ENCODE measurements around the gene TBCD.

The TBCD gene

GRCh38 chr17:82872591-82873520, 121.0 kb downstream of the TBCD start:
- DNase-seq = no peak

GRCh38 chr17:82873521-82873920, 121.7 kb downstream of the TBCD start:
- no peak for DNase-seq

DNA sequence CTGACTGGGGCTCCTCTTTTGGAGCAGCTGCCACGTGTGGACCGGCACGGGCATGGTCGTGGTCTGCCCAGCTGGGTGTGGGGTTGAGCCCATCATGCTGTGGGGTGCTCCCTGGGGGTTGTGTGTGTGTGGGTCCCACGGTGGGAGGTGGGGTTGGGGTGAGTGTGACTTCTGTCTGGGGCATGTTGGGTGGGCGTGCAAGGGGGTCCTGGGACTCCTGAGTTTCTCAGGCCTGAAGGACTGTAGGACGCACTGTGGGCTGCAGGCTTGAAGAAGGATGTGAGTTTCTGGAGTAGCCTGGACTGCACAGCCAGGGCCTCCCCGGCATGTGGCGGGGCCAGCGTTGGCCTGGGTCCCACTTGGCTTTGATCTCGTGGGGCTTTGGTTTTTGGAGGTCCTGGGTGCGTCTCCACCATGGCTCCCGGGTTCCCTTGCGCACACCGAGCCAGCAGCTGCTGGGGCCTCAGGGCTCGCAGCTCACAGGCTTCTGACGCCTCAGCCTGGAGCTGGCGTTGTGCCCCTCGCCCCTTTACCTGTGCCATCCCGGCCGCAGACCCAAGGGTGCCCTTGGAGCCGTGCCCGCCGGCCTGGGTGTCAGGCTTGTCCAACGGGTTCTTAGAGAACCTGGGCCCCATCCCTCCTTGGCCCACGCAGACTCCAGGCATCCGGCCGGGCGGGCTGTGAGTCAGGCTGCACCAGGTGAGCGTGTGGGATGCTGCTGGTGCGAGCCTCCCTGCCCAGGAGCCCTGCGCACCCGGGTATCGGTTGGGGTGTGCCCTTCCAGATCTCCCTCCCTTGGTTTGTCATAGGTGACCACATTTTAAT, 122.4 kb downstream of the TBCD start:
- DNase-seq = no peak

- DNase-seq = no peak
Measured at GRCh38 chr17:82875407-82875856, 123.6 kb downstream of the TBCD start.

DNA sequence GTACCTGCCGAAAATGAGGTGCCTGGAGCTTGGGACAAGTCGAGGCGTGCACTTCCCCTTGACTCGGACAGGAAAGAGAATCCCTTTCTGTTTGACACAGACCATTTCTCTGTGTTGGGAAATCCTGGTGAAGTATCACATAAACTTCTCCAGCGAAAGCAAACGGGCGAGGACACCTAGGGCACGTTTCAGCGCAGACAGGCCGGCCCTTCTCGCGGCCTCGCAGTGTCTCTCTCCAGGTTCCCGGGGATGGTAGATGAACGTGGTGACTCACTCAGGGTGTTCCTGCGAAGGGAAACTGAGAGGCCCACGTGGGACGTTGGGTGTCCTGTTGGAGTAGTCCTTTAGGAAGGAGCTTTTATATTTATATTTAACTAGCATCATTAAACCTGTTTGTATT, 124.3 kb downstream of the TBCD start:
- no peak for DNase-seq

GRCh38 chr17:82876602-82877379, 124.9 kb downstream of the TBCD start:
- no peak for DNase-seq

GRCh38 chr17:82878527-82878926, 126.7 kb downstream of the TBCD start:
- no peak for DNase-seq

GRCh38 chr17:82879241-82879640, 127.4 kb downstream of the TBCD start:
- DNase-seq = no peak

DNA sequence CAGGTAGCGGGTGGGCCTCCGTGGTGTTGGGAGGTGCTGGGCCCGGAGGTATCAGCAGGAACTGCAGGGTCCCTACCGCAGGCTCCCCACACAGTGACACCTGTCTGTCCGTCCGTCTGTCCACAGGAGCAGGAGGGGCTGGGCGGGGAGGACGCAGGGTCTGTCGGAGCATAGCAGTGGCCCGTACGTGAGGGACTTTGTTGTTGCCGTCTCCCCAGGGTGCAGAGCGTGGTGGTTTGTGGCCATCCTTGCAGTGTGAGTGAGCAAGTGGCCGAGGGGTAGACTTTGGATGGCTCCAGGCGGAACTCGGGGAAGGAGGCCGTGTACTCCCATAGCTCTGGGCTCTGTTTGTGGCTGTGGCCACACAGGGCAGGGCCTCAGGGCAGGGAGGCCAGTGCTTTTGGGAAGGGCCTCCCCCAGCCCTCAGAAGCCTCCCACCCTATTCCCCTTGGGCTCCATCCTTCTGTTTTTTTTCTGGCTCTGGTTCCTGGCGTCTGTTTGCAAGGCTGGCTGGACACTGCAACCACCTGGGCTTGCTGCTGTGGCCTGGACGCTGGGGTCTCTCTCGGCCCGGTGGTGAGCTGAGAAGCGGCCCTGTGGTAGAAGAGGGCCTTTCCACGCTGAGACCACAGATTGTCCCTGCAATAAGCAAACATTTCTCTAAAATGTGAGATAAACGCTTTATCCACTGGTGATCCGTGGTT, 128.9 kb downstream of the TBCD start:
- no peak for DNase-seq

DNA sequence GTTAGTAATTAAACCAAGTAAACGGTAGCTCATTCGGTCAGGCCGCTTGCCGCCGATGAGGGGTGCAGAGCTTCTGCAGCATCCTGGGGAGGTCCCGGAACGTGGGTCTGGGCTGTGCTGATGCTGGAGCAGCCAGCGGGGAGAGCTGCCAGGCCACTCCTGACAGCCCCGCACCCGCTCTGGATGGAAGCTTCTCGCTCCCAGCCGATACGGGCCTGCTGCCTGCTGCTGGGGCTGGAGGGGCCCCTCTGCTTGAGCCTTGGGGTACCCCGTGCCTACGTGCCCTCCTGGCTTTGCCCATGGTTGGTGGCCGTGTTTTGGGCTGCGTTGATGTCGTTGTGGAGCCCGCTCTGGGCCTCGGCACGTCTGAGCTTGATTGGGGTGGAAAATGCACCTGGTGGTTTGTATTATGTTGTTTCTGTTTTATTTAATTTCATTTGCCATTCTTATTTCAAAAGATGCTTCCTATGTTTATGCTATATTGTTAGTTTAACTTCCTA, 129.5 kb downstream of the TBCD start:
- DNase-seq = no peak

DNA sequence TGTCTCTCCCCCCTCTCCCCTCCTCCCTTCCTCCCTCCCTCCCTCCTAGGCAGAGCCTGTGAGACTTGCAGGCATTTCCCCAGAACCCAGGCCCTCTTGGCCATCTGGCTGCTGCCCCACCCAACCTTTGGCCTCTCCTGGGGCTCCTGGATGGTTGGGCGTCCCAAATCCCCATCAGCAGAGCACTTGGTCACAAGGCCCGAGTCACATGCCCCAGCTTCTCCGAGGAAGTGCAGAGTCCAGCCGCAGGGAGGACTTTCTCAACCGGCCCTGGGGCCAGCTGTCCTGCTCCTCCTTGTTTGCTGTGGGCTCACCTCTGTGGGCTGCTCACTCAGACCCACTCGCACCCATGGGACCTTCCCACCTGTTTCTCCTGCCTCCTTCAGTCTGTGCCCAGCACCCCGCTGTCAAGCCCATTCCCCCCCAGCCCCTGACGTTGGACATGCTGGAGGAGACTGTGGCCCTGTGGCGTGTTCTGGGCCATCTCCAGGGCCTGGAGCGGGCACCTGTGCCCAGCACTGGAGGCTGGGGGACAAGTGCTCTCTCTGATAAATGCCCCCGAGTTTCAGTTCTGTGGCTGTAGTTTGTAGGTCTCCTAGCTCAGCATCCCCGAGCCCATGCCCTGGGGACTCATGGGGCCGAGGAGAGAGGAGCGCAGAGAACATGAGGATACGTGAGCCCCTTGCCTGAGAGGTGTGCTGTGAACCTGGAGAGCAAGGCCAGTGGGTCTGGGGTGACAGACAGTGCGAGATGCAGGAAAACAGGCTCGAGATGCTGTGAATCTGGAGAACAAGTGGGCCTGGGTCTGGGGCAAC, 130.2 kb downstream of the TBCD start:
- DNase-seq = no peak

GRCh38 chr17:82882715-82883418, 131.0 kb downstream of the TBCD start:
- DNase-seq = no peak

DNA sequence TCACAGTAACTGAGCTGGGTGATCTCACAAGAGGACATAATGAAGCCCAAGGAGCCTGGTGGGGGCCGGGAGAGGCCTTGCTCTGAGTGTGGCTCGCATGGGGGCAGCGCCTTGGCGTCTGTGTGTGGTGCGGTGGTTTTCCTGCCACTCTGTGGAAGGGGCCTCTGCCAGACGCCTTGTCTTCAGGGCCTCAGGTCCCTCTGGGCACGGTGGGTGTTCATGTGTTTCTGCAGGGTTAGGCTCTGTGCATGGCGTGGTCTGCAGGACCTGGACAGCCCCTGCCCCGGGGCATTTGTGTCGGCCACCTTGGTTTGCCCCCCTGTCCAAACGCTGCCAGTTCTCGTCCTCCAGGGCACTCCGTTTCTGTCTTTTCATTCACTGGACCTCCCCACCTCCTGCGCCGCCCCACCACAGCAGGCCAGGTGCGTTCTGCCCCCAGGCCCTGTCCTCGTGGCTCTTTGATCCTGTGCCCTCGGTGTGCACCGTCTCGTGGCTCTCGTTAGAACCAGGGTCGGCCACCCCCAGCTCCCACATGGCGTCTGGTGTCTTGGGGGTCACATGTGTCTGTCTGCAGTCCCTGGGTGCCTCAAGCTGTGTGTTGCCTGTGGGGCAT, 131.7 kb downstream of the TBCD start:
- no peak for DNase-seq

GRCh38 chr17:82884341-82884969, 132.6 kb downstream of the TBCD start:
- DNase-seq = no peak

DNA sequence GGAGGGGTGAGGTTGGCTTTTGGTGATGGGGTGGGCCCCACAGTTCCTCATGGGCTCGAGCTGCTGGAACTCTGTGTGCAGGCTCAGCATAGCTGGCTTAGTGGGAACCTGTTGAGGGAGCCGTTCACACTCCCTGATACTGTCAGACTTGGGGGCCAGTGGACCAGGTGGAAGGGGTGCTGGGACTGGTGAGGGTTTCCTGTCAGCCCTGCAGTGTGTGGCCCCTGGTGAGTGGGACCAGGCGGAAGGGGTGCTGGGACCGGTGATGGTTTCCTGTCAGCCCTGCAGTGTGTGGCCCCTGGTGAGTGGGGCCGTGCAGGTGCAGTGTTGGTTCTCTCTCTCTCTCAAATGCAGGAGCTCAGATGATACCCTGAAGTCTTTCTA, 133.1 kb downstream of the TBCD start:
- no peak for DNase-seq

DNA sequence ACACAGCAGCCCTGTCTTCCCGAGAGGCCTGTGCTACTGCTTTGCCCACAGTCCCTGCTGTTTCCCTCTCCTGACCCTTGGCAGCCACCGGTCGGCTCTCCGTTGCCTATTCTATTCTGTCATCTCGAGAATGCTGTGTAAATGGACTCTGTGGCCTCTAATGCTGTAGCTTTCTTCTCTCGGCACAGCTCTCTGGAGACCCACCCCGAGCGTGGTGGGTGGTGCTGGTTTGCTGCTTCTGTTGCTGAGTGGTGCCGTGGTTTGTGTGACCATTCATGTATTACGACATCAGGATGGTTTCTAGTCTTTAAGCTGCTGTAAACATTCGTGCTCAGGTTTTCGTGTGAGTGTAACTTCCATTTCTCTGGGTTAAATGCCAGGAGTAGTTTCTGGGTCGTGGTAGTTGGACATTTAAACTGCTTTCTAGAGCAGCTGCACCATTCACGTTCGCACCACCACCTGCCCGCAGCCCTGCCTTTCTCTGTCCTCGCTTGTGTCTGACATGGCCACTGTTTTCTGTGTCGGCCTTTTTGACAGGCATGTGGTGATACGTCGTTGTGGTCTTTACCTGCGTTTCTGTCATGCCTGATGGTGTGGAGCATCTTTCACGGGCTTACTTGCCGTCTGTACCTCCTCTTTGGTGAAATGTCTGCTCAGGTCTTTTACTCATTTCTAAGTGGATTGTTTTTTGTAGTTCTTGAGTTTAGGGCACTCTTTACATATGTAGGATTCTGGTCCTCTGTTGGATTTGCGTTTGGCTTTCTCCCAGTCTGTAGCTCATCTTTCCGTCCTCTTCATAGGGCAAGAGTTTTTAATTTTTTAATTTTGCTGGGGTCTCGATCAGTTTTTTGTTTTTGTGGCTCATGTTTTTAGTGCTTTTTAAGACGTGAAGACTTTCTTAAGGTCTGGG, 135.6 kb downstream of the TBCD start:
- no peak for DNase-seq

DNA sequence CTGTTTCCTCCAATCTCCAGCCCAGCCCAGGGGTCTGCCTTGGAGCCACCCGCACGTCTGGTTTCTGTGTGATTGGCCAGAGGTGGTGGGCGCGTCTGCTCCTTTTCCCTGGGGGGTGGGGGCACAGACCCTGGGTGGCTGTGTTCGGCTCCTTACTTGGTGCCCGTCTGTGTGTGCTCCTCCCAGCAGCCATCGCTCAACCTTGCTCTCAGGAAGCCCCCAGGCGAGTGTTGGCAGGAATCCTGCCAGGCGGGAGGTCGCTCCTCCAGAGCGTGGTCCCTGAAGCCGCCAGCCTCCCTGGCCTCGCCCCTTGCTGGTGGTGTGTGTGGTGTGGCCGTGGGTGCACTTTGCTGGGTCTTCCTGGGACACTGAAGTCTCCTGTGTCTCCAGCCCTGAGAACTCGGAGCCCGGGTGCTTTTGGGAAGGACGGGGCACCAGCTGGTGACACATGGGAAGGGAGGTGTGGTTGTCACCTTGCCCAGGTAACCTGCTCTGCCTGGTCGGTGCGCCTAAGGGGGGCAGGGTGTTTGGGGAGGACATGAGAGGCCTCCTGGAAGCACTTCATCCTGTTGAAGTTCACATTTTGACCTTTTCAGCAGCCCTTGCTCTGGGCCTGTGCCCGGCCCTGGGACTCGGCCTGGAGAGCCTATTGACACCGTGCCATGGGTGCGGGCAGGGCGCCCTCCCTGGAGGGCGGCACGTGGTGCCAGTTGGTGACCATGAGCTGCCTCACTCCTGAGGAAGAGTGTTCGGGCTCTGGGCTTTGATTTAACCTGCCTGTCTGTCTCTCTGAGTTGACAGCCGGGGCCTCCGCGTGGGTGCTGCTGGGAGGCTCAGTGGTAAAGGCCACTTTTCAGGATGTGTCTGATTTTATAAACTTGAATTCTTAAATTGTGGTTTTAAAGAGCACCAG, 137.0 kb downstream of the TBCD start:
- no peak for DNase-seq

All from NCI-H1694 treated with DMSO at 0.1 percent for 48 hours (cell line).